HEK293 (cell line): ENCODE data around the gene TBC1D5.

ENCODE experiments used
- CTCF ChIA-PET: fragments of 350-600 bp; formaldehyde crosslinking; extraction: SDS; loops from one replicate; lab custom pipeline; 2021; ENCODE audit warnings: antibody characterized with exemption; lab: Yijun Ruan, JAX
- POLR2A ChIA-PET: fragments of 300-600 bp; formaldehyde crosslinking; extraction: SDS; loops from one replicate; lab custom pipeline; 2020; ENCODE audit warnings: antibody characterized with exemption, inconsistent platforms; lab: Yijun Ruan, JAX
- H3K27ac ChIP-seq: fragments of 200-500 bp; sonication (Bioruptor generic); 2 replicates; pipeline ENCODE4 v1.5.1; 2014; ENCODE audit warnings: low read depth, low read length, control low read depth, inconsistent platforms; ENCODE audit errors: extremely low read depth
- H3K36me3 ChIP-seq, 2 experiments: fragments of 200-500 bp in 1 of 2; sonication (Bioruptor generic) in 1 of 2; 1 replicate in 1 of 2; 2 replicates in 1 of 2; pipeline ENCODE4 v1.5.1; 2014 to 2017; ENCODE audit warnings: inconsistent platforms in 2 of 2, low read length in 2 of 2; ENCODE audit not compliant: control insufficient read depth in 2 of 2, insufficient read depth in 1 of 2
- H3K4me1 ChIP-seq: fragments of 200-500 bp; sonication (Bioruptor generic); 2 replicates; pipeline ENCODE4 v1.5.1; 2014; ENCODE audit warnings: mild to moderate bottlenecking, low read length, inconsistent platforms; ENCODE audit not compliant: control insufficient read depth, insufficient read depth
- H3K4me3 ChIP-seq: 2 replicates; pipeline ENCODE4 v1.5.1; 2011; ENCODE audit warnings: low read depth, mild to moderate bottlenecking, control low read depth, low read length, moderate library complexity
- H3K9me3 ChIP-seq: fragments of 200-500 bp; sonication (Bioruptor generic); 2 replicates; pipeline ENCODE4 v1.5.1; 2014; ENCODE audit warnings: low read depth, low read length, inconsistent platforms; ENCODE audit not compliant: control insufficient read depth, insufficient read depth
- FEZF1 ChIP-seq: fragments of 450-650 bp; formaldehyde crosslinking; IDR thresholded peaks from 2 replicates; pipeline ENCODE4 v1.5.1; 2016; ENCODE audit warnings: missing biosample characterization, missing genetic modification characterization
- HOXC10 ChIP-seq: sonication (generic); formaldehyde crosslinking; IDR thresholded peaks from 2 replicates; pipeline ENCODE4 v1.8.1; 2023; ENCODE audit warnings: mild to moderate bottlenecking, missing genetic modification reagents
- INSM2 ChIP-seq: fragments of 450-650 bp; formaldehyde crosslinking; IDR thresholded peaks from 2 replicates; pipeline ENCODE4 v1.5.1; 2016; ENCODE audit warnings: missing biosample characterization, missing genetic modification characterization
- KLF7 ChIP-seq: fragments of 450-650 bp; formaldehyde crosslinking; IDR thresholded peaks from 2 replicates; pipeline ENCODE4 v1.5.1; 2016; ENCODE audit warnings: missing biosample characterization, missing genetic modification characterization, borderline replicate concordance
- PRDM10 ChIP-seq: fragments of 450-650 bp; formaldehyde crosslinking; IDR thresholded peaks from 2 replicates; pipeline ENCODE4 v1.5.1; 2016; ENCODE audit warnings: missing biosample characterization, missing genetic modification characterization
- REPIN1 ChIP-seq: fragments of 450-650 bp; formaldehyde crosslinking; IDR thresholded peaks from 2 replicates; pipeline ENCODE4 v1.5.1; 2017; ENCODE audit warnings: missing biosample characterization, missing genetic modification characterization, low read depth
- YY2 ChIP-seq: fragments of 450-650 bp; formaldehyde crosslinking; IDR thresholded peaks from 2 replicates; pipeline ENCODE4 v1.5.1; 2016; ENCODE audit warnings: missing biosample characterization, missing genetic modification characterization
- ZFHX2 ChIP-seq: fragments of 450-650 bp; formaldehyde crosslinking; conservative IDR thresholded peaks from 2 replicates; pipeline ENCODE4 v1.5.1; 2016; ENCODE audit warnings: missing biosample characterization, missing genetic modification characterization
- ZFP69B ChIP-seq: fragments of 450-650 bp; formaldehyde crosslinking; IDR thresholded peaks from 2 replicates; pipeline ENCODE4 v1.5.1; 2016; ENCODE audit warnings: missing biosample characterization, missing genetic modification characterization
- ZNF248 ChIP-seq: fragments of 450-650 bp; formaldehyde crosslinking; IDR thresholded peaks from 2 replicates; pipeline ENCODE4 v1.5.1; 2017; ENCODE audit warnings: missing biosample characterization, missing genetic modification characterization
- ZNF398 ChIP-seq: fragments of 450-650 bp; formaldehyde crosslinking; IDR thresholded peaks from 2 replicates; pipeline ENCODE4 v1.5.1; 2017; ENCODE audit warnings: missing biosample characterization, missing genetic modification characterization
- ZNF624 ChIP-seq: fragments of 450-650 bp; formaldehyde crosslinking; IDR thresholded peaks from 2 replicates; pipeline ENCODE4 v1.5.1; 2017; ENCODE audit warnings: missing biosample characterization, missing genetic modification characterization
- ZSCAN5A ChIP-seq: fragments of 450-650 bp; formaldehyde crosslinking; IDR thresholded peaks from 2 replicates; pipeline ENCODE4 v1.5.1; 2016; ENCODE audit warnings: missing biosample characterization, missing genetic modification characterization
- TF ChIP-seq, protein P1 (sequence below): fragments of 450-650 bp; formaldehyde crosslinking; IDR thresholded peaks from 2 replicates; pipeline ENCODE4 v1.5.1; 2017; ENCODE audit warnings: missing biosample characterization, missing genetic modification characterization
- TF ChIP-seq, protein P2 (sequence below): fragments of 450-650 bp; formaldehyde crosslinking; IDR thresholded peaks from 2 replicates; pipeline ENCODE4 v1.5.0; 2017; ENCODE audit warnings: missing biosample characterization, missing genetic modification characterization, borderline replicate concordance
- TF ChIP-seq, protein P3 (sequence below): fragments of 450-650 bp; formaldehyde crosslinking; IDR thresholded peaks from 2 replicates; pipeline ENCODE4 v1.5.1; 2016; ENCODE audit warnings: missing biosample characterization, missing genetic modification characterization, low read depth

TBC1D5 gene

DNA sequence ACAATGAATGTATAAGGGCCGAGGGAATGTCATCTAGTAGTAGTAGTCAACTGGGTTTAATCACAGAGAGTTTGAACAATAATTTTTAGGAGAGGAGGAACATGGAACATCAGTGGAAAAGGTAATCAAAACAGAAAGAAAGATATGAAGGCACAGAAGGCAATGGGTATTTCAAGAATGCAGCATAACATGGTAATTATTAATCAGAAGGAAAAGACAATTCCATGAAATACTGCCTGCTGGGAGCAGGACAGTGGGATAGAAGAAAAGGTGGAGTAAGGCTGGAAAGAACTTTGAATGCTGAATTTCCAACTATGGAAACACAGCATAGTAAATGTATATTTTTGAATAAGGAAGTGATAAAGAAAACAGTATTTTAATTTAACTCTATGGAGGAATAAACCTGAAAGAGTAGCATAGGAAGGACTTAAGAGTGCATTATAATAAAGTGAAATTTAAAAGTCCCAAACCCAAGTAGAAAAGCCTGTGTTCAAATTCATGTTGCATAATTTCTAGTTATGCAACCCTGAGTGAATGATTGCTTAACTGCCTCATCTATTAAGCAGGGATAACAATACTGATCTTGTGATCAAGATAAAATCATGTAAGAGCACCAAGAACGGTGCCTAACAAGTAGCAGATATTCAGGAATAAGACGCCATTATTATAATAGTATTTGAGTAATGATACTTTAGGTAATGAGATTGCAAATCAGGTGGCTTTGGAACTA is 357.7 kb downstream of the TBC1D5 start:
- no peaks in the 10 kb centered on the region for H3K4me1 ChIP-seq

DNA sequence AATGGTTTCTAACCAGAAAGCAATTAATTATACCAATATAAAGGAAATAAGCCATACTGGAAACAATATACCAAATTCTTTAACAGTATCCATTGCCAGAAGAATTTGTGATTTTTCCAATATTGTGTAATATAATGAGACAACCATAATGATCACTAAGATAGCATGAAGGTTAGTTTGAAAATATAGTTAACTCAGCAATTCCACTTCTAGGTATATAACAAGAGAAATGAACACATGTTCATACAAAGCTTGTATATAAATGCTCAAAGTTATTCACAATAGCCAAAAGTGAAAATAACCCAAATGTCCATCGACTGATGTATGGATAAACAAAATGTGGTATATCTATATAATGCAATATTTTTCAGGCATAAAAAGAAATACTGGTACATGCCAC is 369.1 kb downstream of the TBC1D5 start:
- TF ChIP-seq, protein P1, sequence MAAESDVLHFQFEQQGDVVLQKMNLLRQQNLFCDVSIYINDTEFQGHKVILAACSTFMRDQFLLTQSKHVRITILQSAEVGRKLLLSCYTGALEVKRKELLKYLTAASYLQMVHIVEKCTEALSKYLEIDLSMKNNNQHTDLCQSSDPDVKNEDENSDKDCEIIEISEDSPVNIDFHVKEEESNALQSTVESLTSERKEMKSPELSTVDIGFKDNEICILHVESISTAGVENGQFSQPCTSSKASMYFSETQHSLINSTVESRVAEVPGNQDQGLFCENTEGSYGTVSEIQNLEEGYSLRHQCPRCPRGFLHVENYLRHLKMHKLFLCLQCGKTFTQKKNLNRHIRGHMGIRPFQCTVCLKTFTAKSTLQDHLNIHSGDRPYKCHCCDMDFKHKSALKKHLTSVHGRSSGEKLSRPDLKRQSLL (tag by site-specific recombination): no peak
- TF ChIP-seq FEZF1 (no peak), ZNF398 (tag by site-specific recombination) (no peak), REPIN1 (no peak), ZFP69B (tag by site-specific recombination) (no peak), YY2 (tag by site-specific recombination) (no peak), INSM2 (no peak), ZNF248 (tag by site-specific recombination) (no peak), PRDM10 (tag by site-specific recombination) (no peak), ZSCAN5A (no peak)
- TF ChIP-seq, protein P2, sequence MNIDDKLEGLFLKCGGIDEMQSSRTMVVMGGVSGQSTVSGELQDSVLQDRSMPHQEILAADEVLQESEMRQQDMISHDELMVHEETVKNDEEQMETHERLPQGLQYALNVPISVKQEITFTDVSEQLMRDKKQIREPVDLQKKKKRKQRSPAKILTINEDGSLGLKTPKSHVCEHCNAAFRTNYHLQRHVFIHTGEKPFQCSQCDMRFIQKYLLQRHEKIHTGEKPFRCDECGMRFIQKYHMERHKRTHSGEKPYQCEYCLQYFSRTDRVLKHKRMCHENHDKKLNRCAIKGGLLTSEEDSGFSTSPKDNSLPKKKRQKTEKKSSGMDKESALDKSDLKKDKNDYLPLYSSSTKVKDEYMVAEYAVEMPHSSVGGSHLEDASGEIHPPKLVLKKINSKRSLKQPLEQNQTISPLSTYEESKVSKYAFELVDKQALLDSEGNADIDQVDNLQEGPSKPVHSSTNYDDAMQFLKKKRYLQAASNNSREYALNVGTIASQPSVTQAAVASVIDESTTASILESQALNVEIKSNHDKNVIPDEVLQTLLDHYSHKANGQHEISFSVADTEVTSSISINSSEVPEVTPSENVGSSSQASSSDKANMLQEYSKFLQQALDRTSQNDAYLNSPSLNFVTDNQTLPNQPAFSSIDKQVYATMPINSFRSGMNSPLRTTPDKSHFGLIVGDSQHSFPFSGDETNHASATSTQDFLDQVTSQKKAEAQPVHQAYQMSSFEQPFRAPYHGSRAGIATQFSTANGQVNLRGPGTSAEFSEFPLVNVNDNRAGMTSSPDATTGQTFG: no peak
- POLR2A ChIA-PET: no interaction called here
- H3K36me3 ChIP-seq: peaks cover 0 to 4% of the 10 kb centered on the region in 2 experiments; a peak in 1 of 3 replicates
- no peak overlapping the region for H3K4me3 ChIP-seq
- CTCF ChIA-PET: no interaction called here
- no peaks in the 10 kb centered on the region for H3K9me3 ChIP-seq
- no peaks in the 10 kb centered on the region for H3K4me1 ChIP-seq
- no peak overlapping the region for H3K27ac ChIP-seq

More for the DNA sequence above, 357.7 kb downstream of the TBC1D5 start:
- no peak overlapping the region for H3K4me3 ChIP-seq
- TF ChIP-seq KLF7 (no peak), ZNF624 (tag by site-specific recombination) (no peak), ZFHX2 (no peak), HOXC10 (CRISPR knock-in tag) (no peak)
- TF ChIP-seq, protein P3, sequence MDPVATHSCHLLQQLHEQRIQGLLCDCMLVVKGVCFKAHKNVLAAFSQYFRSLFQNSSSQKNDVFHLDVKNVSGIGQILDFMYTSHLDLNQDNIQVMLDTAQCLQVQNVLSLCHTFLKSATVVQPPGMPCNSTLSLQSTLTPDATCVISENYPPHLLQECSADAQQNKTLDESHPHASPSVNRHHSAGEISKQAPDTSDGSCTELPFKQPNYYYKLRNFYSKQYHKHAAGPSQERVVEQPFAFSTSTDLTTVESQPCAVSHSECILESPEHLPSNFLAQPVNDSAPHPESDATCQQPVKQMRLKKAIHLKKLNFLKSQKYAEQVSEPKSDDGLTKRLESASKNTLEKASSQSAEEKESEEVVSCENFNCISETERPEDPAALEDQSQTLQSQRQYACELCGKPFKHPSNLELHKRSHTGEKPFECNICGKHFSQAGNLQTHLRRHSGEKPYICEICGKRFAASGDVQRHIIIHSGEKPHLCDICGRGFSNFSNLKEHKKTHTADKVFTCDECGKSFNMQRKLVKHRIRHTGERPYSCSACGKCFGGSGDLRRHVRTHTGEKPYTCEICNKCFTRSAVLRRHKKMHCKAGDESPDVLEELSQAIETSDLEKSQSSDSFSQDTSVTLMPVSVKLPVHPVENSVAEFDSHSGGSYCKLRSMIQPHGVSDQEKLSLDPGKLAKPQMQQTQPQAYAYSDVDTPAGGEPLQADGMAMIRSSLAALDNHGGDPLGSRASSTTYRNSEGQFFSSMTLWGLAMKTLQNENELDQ: no peak
- ChIA-PET CTCF (no interaction called here), POLR2A (no interaction called here)
- H3K9me3 ChIP-seq: no peaks in the 10 kb centered on the region
- no peak overlapping the region for H3K27ac ChIP-seq
- H3K36me3 ChIP-seq: no peaks in the 10 kb centered on the region
